Putamen (tissue), 1 donor: ENCODE data around the gene DGCR8.
"Not testable (repeated sequence)": the region's sequence is repeated elsewhere in the genome, so short reads cannot be mapped to it uniquely, and the experiment has no call there.

ENCODE experiments used
- DNase-seq: peaks from one replicate; pipeline ENCODE4 v3.0.0-alpha.2; 2016; ENCODE audit warnings: low spot score

Gene DGCR8

GRCh38 chr22:20152464-20152890 is 72.4 kb downstream of the DGCR8 start:
- DNase-seq: no peak

GRCh38 chr22:20153945-20154344 is 73.9 kb downstream of the DGCR8 start:
- DNase-seq: no peak

GRCh38 chr22:20154602-20155187 is 74.7 kb downstream of the DGCR8 start:
- no peak for DNase-seq

DNA sequence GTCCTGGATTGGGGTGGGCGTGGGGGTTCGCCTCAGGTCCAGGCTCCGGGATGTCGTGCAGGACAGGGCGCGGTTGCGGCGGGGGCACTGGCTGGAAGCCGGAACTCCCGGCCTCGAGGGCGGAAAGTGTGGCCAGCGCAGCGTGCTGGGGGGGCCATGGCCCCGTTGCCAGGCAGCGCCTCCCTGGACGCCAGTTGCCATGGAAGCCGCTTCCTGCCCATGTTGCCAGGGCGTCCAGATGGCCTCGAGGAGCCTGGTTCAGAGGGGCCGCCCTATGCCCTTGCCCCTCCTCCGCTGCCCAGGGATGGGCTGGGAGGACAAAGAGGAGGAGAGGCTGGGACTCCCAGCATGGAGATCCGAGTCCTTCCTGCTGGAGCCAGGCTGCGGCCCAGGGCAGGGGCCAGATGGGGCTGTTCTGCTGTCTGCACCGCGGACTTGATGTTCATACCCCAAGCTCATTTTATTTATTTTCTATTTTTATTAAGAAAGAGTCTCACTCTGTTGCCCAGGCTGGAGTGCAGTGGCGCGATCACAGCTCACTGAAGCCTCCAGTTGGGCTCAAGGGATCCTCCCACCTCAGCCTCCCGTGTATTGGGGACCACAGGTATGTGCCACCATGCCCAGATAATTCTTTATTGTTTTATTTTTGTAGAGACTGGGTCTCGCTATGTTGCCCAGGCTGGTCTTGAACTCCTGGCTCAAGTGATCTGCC is 75.4 kb downstream of the DGCR8 start:
- peak; percentile 71 for DNase-seq

- DNase-seq: no peak
Measured at GRCh38 chr22:20156042-20156389, 76.0 kb downstream of the DGCR8 start.

DNA sequence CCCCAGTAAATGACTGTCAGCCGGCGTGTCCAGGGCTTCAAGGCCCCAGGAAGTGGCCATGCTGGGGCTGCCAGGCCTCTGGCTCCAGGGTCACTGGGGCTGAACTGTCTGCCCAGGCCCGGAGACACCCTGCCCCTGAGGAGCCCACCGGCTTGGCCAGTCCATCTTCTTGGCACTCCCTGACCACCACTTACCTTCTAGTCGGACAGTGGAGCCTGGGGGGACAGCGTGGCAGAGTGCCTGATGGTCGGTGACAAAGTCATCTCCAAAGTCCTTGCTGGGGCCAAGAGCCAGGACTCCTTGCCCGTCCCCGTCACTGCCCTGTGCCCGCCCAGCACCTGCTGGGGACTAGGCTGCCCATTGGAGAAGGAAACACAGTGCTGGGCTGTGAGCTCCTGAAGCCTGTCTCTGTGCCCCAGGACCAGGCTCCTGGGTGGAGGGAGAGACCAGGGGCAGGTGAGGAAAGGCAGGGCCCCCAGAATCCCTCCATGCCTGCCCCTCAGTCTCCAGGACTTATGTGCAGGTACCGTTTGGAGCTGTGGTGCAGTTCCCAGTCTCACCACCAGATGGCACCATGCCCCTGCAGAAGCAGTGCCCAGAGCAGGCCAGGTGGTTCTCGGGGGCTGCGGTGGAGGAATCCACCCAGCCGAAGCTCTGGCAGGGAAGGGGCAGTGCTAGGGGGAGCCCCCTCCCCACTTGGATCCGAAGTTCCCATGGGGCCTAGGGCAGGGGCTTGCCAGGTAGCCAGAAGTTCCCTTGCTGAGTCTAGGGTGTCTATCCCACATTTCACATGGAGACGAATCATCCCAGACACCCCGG is 76.8 kb downstream of the DGCR8 start:
- peak; percentile 63 for DNase-seq

GRCh38 chr22:20157430-20158183 is 77.6 kb downstream of the DGCR8 start:
- DNase-seq: no peak

GRCh38 chr22:20158391-20159036 is 78.5 kb downstream of the DGCR8 start:
- no peak for DNase-seq

GRCh38 chr22:20159076-20159475 is 79.0 kb downstream of the DGCR8 start:
- no peak for DNase-seq

GRCh38 chr22:20159531-20159930 is 79.5 kb downstream of the DGCR8 start:
- not testable (repeated sequence) for DNase-seq

- DNase-seq: no peak
Measured at GRCh38 chr22:20160041-20160440, 80.0 kb downstream of the DGCR8 start.
